Left cardiac atrium (tissue), 4 donors: Measurements from ENCODE around the gene PRKN. TPM values are rescaled to one million over a fixed set of nuclear protein-coding genes. Genes with fewer than 3 reads are reported as not detected.
"Not testable (repeated sequence)": the region's sequence is repeated elsewhere in the genome, so short reads cannot be mapped to it uniquely, and the experiment has no call there.

ENCODE experiments used
- ATAC-seq, 2 donors: fragments of 200-7000 bp; cut with Tn5 transposase; one replicate each; pipeline ENCODE4 v1.9.1; 2020; ENCODE audit warnings: mild to moderate bottlenecking in 2 of 2, moderate library complexity in 2 of 2
- DNase-seq: peaks from one replicate; pipeline ENCODE4 v3.0.0-alpha.2; 2020
- intact Hi-C, 2 donors: fragments of 100-400 bp; cut with DNase I; formaldehyde crosslinking; loops; one replicate each; pipeline versions ENCODE4 v1.14.1 to v1.15.1; 2022 to 2023
- total RNA-seq, 2 donors: library from RNA; stranded (reverse); fragmentation: NEBNext Ultra II Directional; extraction: Animal tissue kit (Norgen Biotek cat#: 25700); gene quantifications; one replicate each; pipeline ENCODE4 v1.2.1, GENCODE V29; 2021
- donor health status: DM: no; HTN: yes; CAD: no.
- donor health status: DM: no; HTN: yes; CAD: no; lungs with severe emphysema.
- donor health status: DM: yes; HTN: yes; CAD: no.
- donor health status: Dilated cardiomyopathy.

Gene PRKN
- total RNA-seq, 2 donors from 2014 or later, result 13.8 to 22.2 TPM

- ATAC-seq, result peak in 1 of 2 donors; percentile 53
- intact Hi-C loops, result no loop called here
- DNase-seq, result no peak
These were observed 44.4 kb downstream of the PRKN start for GRCh38 chr6:162683135-162683534.

DNA sequence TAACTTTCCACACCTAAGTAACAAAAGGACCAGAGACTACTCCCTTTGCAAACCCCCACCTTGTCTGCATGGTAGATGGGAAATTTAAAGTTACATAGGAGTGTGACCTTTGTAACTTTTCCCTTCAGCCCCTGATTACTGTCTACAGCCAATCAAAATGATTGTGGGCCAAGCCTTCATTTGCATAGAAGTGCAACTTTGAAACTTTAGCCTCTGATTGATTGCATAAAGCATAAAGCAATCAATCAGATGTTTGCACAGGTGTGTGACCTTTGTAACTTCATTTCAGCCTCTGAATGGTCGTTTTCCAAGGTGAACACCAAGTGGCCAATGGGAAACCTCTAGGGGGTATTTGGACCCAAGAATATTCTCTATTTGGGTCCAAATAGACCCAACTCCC, 46.1 kb downstream of the PRKN start:
- no peak for DNase-seq
- intact Hi-C loops, result no loop called here
- ATAC-seq, result no peak

DNA sequence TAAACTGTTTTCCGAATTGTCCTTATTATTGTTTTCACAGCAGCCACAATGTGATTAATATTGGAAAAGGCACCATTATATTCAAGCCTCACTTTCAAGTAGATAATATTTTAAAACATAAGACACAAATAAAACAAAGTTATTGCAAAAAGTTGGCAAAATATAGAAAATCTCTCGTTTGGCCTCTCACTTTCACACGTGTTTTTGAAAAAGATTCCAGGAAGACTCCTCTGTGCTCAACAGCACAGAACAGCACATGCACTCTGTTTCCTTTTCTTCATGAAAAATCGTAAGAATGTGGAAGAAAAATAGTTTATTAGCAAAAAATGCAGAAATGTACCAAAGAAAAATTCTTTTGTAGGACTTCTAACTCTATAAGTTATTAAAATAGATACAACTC, 46.7 kb downstream of the PRKN start:
- ATAC-seq, result no peak
- intact Hi-C loops, result no loop called here
- no peak for DNase-seq

DNA sequence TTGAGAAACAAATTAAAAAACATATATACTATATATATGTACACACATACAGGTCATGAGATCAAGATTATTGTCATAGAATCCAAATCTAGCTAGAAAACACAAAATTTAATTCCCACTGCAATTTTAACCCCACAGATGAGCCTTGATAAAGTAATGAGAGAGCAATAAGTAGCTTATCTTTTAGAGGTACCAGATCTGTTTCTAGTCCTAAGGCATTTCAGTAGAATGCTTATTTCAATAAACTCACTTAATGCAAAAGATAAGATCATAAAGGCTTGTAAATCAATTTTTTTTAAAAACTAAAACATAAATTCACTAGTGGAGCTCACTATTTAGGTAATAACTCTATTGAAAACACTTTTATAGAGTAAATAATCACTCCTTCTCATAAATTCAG, 47.2 kb downstream of the PRKN start:
- DNase-seq, result no peak
- intact Hi-C loops, result no loop called here
- no peak for ATAC-seq

- no peak for DNase-seq
- intact Hi-C loops, result no loop called here
- no peak for ATAC-seq
These were observed 47.9 kb downstream of the PRKN start for GRCh38 chr6:162679681-162680080.

GRCh38 chr6:162678896-162679295, 48.7 kb downstream of the PRKN start:
- intact Hi-C loops, DNase-seq, ATAC-seq: not testable (repeated sequence)

GRCh38 chr6:162675503-162675902, 52.1 kb downstream of the PRKN start:
- no peak for DNase-seq
- ATAC-seq, result no peak
- intact Hi-C loops, result no loop called here

- intact Hi-C loops, result no loop called here
- no peak for DNase-seq
These were observed 53.1 kb downstream of the PRKN start for GRCh38 chr6:162674452-162674851.

GRCh38 chr6:162671580-162672165, 55.9 kb downstream of the PRKN start:
- intact Hi-C loops, result no loop called here
- DNase-seq (peak; percentile 23), ATAC-seq (peak; percentile 41 to 53)

More at GRCh38 chr6:162674452-162674851, 53.1 kb downstream of the PRKN start:
- ATAC-seq, result no peak

DNA sequence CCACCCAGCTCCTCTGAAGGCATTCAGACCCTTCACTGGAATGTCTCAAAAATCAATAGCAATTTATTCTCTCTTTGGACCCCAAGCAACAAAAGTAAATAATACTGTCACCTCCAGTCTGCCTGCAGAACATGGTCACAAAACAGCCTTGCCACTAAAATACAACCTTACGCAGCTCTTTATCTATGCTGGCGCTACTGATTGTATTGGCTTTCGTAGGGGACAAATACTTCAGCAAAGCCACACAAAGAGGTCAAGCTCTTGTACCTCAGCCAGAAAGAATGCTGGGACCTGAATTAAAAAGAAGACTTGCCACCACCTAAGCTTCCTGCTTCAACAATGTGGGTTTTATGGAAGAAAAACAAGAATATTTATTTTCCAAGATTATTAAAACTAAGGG, 57.2 kb downstream of the PRKN start:
- DNase-seq (no peak), ATAC-seq (peak; percentile 54 to 78)
- intact Hi-C loops, result no loop called here

DNA sequence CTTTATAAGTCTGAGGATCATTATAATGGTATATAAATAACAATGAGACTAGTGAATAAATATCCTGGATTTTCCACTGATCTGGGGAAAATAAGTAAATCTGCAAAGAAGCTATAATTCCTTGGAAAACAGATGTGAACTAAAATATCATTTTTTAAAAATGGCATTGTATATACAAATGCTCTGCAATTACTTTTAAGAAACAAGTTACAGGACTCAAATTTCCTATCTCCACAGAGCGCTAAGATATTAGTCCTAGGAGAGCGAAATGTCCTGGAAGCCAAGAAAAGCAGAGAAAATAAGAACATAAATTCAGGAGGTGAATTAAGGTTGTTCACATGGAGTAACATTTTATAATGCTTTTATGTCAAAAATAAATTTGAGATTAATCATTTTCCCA, 61.3 kb downstream of the PRKN start:
- ATAC-seq (no peak), DNase-seq (no peak)
- intact Hi-C loops, result no loop called here

- ATAC-seq (no peak), DNase-seq (no peak)
- intact Hi-C loops, result no loop called here
These were observed 73.8 kb downstream of the PRKN start for GRCh38 chr6:162653808-162654207.

- no peak for DNase-seq
- intact Hi-C loops, result no loop called here
- no peak for ATAC-seq
These were observed 76.1 kb downstream of the PRKN start for GRCh38 chr6:162651505-162651904.

- DNase-seq (no peak), ATAC-seq (no peak)
- intact Hi-C loops, result no loop called here
These were observed 78.3 kb downstream of the PRKN start for GRCh38 chr6:162649271-162649670.

- intact Hi-C loops, result no loop called here
- DNase-seq (no peak), ATAC-seq (peak; percentile 37 to 57)
These were observed 83.4 kb downstream of the PRKN start for GRCh38 chr6:162644153-162644552.

DNA sequence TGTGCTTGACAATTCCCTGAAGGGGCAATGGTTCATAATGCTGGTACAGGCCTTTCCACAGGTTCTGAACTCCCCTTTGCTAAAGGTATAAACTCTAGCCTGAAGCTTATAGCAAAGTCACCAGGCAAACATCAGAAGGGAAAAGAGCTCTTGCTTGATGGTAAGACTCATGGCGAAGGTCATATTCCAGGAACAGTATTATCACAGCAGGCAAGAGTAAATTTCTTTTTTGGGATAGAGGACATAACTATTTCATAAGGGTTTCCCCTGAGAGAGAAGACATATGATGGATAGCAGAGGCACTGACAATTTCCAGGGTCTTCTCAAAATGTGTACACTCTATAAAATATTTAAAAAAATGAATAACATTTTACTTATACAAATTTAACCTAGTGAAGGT, 86.8 kb downstream of the PRKN start:
- intact Hi-C loops, result no loop called here
- ATAC-seq, result no peak
- no peak for DNase-seq

GRCh38 chr6:162639951-162640350, 87.6 kb downstream of the PRKN start:
- intact Hi-C loops, result no loop called here
- ATAC-seq (no peak), DNase-seq (no peak)

DNA sequence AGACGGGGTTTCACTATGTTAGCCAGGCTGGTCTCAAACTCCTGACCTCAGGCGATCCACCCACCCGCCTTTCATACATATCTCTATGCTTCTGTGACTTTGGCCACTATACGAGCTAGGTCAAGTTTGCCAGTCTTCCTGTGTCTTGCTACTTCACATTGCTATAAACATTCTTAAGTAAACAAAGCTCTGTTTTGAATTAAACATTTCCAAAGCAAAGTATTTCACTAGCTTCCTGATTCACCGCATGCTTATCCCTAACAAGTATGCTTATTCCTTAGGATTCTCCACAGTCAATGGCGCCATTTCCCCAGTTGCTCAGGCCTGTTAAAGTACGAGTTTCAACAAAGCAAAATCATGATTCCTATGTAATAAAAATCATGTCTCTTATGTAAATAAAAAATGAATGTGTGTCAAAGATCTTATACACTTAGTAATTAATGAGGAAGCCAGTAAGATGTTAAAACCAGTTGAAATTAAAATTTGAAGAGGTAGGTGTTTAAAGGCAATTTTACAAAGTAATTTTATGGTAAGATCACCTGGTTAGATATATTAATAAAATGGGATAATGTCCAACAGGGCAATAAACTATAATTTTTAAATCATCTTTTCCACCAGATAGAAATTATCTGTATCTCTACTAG, 88.5 kb downstream of the PRKN start:
- no peak for ATAC-seq
- intact Hi-C loops, result no loop called here
- DNase-seq, result no peak

- DNase-seq (no peak), ATAC-seq (no peak)
- intact Hi-C loops, result no loop called here
These were observed 90.2 kb downstream of the PRKN start for GRCh38 chr6:162637317-162637716.

- intact Hi-C loops, result no loop called here
- no peak for ATAC-seq
- DNase-seq, result no peak
These were observed 91.4 kb downstream of the PRKN start for GRCh38 chr6:162636167-162636566.

GRCh38 chr6:162631546-162631945, 96.0 kb downstream of the PRKN start:
- intact Hi-C loops, result no loop called here
- ATAC-seq (no peak), DNase-seq (no peak)
